Osteoblast (primary cell): ENCODE data around the gene TNS3. TPM values are rescaled to one million over a fixed set of nuclear protein-coding genes. Genes with fewer than 3 reads are reported as not detected.
A peak's percentile ranks its signal among the peaks of the same experiment; 100 is the strongest.

Experiments used
- DNase-seq: peaks from one replicate; pipeline ENCODE4 v3.0.0; 2011; ENCODE audit warnings: low spot score, mixed read lengths; ENCODE audit not compliant: insufficient read length; ENCODE audit errors: missing footprints
- H2AFZ ChIP-seq: 2 replicates; pipeline ENCODE4 v1.6.0; 2011; ENCODE audit warnings: mild to moderate bottlenecking, low read length
- H3K27ac ChIP-seq: 2 replicates; pipeline ENCODE4 v1.5.1; 2011; ENCODE audit warnings: mild to moderate bottlenecking, low read depth, low read length, moderate library complexity
- H3K27me3 ChIP-seq: 2 replicates; pipeline ENCODE4 v1.6.0; 2012; ENCODE audit warnings: mild to moderate bottlenecking, control low read depth, inconsistent platforms, low read length, moderate library complexity; ENCODE audit not compliant: insufficient read depth
- H3K36me3 ChIP-seq: 2 replicates; pipeline ENCODE4 v1.5.1; 2011; ENCODE audit warnings: mild to moderate bottlenecking, low read length, control low read depth, moderate library complexity; ENCODE audit not compliant: insufficient read depth
- H3K4me1 ChIP-seq: 2 replicates; pipeline ENCODE4 v1.5.1; 2011; ENCODE audit warnings: mild to moderate bottlenecking, low read length, control low read depth, moderate library complexity; ENCODE audit not compliant: insufficient read depth
- H3K4me2 ChIP-seq: 2 replicates; pipeline ENCODE4 v1.6.0; 2011; ENCODE audit warnings: mild to moderate bottlenecking, low read length; ENCODE audit not compliant: insufficient read depth
- H3K4me3 ChIP-seq: fragments of 200-600 bp; sonication (generic); 3 replicates; pipeline ENCODE4 v1.5.1; 2012; ENCODE audit warnings: mild to moderate bottlenecking, low read length, inconsistent platforms; ENCODE audit not compliant: insufficient read depth
- H3K79me2 ChIP-seq: 2 replicates; pipeline ENCODE4 v1.6.0; 2012; ENCODE audit warnings: mild to moderate bottlenecking, low read length, control low read depth, inconsistent platforms; ENCODE audit not compliant: insufficient read depth
- H3K9me3 ChIP-seq: 2 replicates; pipeline ENCODE4 v1.5.1; 2011; ENCODE audit warnings: low read depth, low read length, control low read depth
- H4K20me1 ChIP-seq: 2 replicates; pipeline ENCODE4 v1.6.0; 2012; ENCODE audit warnings: mild to moderate bottlenecking, low read length, control low read depth; ENCODE audit not compliant: insufficient read depth
- total RNA-seq: library from RNA; depleted of rRNA; stranded (reverse); fragments of >200 nt; gene quantifications from 2 replicates; pipeline ENCODE4 v1.2.3, GENCODE V29; 2012
- TF ChIP-seq, protein P1 (sequence below): IDR thresholded peaks from 2 replicates; pipeline ENCODE4 v1.5.1; 2011; ENCODE audit warnings: mild to moderate bottlenecking, low read depth, low read length, moderate library complexity; ENCODE audit errors: extremely low read depth

TNS3 gene
- total RNA-seq, 1 donor = 67.3 TPM

GRCh38 chr7:47500103-47500563, 81.8 kb downstream of the TNS3 start:
- H3K79me2 ChIP-seq = peaks cover 41% of the 10 kb centered on the region
- no peaks in the 10 kb centered on the region for H3K9me3 ChIP-seq
- H3K4me2 ChIP-seq = no peak overlapping the region
- H3K27me3 ChIP-seq = no peaks in the 10 kb centered on the region
- DNase-seq = peak; percentile 11
- no peak overlapping the region for H3K4me3 ChIP-seq
- H3K27ac ChIP-seq = no peak overlapping the region
- H3K36me3 ChIP-seq = peaks cover 8% of the 10 kb centered on the region
- H4K20me1 ChIP-seq = peaks cover 31% of the 10 kb centered on the region
- H2AFZ ChIP-seq = no peak overlapping the region
- peaks cover 34% of the 10 kb centered on the region for H3K4me1 ChIP-seq
- TF ChIP-seq, protein P1, sequence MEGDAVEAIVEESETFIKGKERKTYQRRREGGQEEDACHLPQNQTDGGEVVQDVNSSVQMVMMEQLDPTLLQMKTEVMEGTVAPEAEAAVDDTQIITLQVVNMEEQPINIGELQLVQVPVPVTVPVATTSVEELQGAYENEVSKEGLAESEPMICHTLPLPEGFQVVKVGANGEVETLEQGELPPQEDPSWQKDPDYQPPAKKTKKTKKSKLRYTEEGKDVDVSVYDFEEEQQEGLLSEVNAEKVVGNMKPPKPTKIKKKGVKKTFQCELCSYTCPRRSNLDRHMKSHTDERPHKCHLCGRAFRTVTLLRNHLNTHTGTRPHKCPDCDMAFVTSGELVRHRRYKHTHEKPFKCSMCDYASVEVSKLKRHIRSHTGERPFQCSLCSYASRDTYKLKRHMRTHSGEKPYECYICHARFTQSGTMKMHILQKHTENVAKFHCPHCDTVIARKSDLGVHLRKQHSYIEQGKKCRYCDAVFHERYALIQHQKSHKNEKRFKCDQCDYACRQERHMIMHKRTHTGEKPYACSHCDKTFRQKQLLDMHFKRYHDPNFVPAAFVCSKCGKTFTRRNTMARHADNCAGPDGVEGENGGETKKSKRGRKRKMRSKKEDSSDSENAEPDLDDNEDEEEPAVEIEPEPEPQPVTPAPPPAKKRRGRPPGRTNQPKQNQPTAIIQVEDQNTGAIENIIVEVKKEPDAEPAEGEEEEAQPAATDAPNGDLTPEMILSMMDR = no peak

- Histone ChIP-seq H3K79me2 (peaks cover 36% of the 10 kb centered on the region), H3K4me1 (peaks cover 39% of the 10 kb centered on the region)
Observed at GRCh38 chr7:47498229-47499056, 83.5 kb downstream of the TNS3 start.

DNA sequence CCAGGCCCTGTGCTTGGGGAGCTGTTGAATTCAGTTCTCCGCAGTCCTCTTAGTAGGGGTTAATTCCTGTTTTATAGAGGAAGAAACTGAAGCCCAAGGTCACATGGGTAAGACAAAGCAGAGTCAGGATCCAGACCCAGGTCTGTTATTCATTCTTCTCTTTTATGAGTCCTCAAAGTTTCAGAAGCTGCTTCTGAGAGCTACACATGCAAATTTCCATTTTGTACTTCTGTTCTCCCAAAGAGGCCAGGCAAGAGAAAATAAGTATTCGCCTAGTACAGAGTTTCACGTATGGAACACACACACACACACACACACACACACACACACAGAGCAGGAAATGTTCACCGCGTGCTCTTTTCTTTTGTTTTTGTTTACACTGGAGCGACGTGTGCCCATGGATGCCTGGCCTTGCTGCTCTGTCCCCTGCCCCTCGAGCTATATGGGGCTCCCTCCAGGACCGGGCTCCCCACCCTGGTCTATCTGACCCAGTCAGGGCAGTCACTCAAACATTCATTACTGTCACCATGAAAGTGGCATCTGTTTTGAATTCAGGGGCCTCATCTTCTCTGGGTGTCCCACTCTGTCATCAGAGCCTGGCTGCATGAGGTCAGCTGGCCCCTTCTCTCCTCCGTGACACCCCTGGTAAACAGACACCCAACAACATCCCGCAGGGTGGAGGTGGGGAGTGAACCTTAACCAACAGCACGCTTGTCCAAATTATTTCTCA, 84.4 kb downstream of the TNS3 start:
- Histone ChIP-seq H3K9me3 (no peaks in the 10 kb centered on the region), H3K4me3 (no peak overlapping the region), H3K4me1 (peaks cover 30% of the 10 kb centered on the region), H3K79me2 (peaks cover 28% of the 10 kb centered on the region), H4K20me1 (peaks cover 25% of the 10 kb centered on the region), H3K4me2 (no peak overlapping the region), H3K27ac (peak overlapping the region; percentile 9), H3K27me3 (no peaks in the 10 kb centered on the region), H2AFZ (no peak overlapping the region), H3K36me3 (peaks cover 8% of the 10 kb centered on the region)
- TF ChIP-seq, protein P1 = no peak
- DNase-seq = peak; percentile 32

More at GRCh38 chr7:47498229-47499056, 83.5 kb downstream of the TNS3 start:
- no peaks in the 10 kb centered on the region for H3K9me3 ChIP-seq
- H3K27ac ChIP-seq = peak overlapping the region; percentile 16
- no peaks in the 10 kb centered on the region for H3K27me3 ChIP-seq
- H3K4me3 ChIP-seq = no peak overlapping the region
- H3K36me3 ChIP-seq = peaks cover 8% of the 10 kb centered on the region
- H3K4me2 ChIP-seq = no peak overlapping the region
- peaks cover 28% of the 10 kb centered on the region for H4K20me1 ChIP-seq
- H2AFZ ChIP-seq = no peak overlapping the region
- DNase-seq = peak; percentile 78
- TF ChIP-seq, protein P1 = no peak

- peaks cover 12% of the 10 kb centered on the region for H3K36me3 ChIP-seq
- peaks cover 28% of the 10 kb centered on the region for H3K79me2 ChIP-seq
- H4K20me1 ChIP-seq = peaks cover 32% of the 10 kb centered on the region
- DNase-seq = no peak
- H3K4me1 ChIP-seq = peaks cover 21% of the 10 kb centered on the region
- H3K4me3 ChIP-seq = no peak overlapping the region
- TF ChIP-seq, protein P1 = no peak
- H2AFZ ChIP-seq = no peak overlapping the region
- no peak overlapping the region for H3K4me2 ChIP-seq
- no peak overlapping the region for H3K27ac ChIP-seq
- H3K9me3 ChIP-seq = no peaks in the 10 kb centered on the region
- no peaks in the 10 kb centered on the region for H3K27me3 ChIP-seq
Observed at GRCh38 chr7:47496666-47497065, 85.2 kb downstream of the TNS3 start.
